ENCODE results near the gene BCAS1.

BCAS1 gene

GRCh38 chr20:54044156-54044555 lies 26.2 kb downstream of the BCAS1 start:
- no peak for DNase-seq

- DNase-seq: no peak
Measured at GRCh38 chr20:54043076-54043967, 27.1 kb downstream of the BCAS1 start.

GRCh38 chr20:54042021-54042420 lies 28.4 kb downstream of the BCAS1 start:
- DNase-seq: no peak

DNA sequence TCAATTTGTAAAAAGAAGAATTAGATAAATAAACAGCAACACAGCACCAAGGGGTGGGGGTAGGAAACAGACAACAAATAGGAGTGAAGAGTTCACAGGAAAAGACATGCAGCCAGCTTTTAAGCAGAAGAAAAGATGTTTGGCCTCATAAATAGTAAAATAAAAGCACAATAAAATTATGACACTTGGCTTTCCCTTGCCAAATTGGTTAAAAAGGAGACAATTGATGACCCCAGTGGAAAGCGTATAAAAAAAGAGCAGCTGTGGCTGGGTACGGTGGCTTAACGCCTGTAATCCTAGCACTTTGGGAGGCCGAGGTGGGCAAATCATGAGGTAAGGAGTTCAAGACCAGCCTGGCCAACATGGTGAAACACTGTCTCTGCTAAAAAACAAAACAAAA lies 29.1 kb downstream of the BCAS1 start:
- DNase-seq: no peak

DNA sequence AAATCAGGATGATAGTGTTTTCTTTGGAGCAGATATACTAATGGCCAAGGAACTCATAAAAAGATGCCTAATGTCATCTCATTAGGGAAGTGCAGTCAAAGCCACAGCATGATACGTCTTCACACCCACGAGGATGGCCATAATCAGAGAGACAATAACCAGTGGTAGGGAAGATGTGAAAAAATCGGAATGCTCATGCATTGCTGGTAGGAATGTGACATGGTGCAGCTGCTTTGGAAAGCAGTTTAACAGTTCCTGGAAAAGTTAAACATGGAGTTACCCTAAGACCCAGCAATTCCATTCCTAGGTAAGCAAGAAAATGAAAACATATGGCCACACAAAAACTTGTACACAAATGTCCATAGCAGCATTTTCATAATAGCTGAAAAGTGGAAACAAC lies 29.9 kb downstream of the BCAS1 start:
- DNase-seq: no peak

DNA sequence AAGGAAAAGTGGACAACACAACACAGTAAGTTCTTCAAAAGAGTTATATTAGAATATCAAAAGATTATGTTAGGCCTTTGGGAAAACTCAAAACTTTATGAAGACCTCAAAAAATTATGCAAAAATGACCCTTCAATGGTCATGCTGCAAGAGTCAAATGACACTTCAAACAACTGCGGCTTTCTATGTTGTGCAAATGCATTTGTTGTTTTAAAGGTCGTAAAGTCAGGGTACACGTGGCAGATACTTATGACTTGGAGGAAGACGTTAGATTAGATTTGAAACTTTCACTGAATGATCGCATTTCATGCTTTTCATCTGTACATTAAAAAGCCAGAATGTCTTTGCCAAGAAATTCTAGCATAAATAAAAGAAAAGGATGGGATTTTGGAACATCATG lies 31.4 kb downstream of the BCAS1 start:
- no peak for DNase-seq

DNA sequence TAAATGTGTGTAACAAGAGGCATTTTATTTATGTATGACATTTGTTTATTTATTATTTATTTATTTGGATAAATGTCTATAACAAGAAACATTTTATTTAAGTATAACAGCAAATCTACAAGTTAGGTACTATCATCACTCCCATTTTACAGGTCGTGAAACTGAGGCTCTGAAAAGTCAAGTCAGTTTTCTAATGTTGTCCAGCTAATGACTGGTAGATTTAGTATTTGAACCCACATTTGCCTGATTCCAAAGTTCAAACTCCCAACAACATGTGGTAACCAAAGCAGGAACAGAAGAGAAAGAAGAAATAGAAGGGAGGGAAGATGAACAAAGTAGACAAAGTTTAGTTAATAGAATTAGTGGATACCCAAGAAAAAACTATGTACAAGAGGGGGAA lies 32.9 kb downstream of the BCAS1 start:
- DNase-seq: no peak

GRCh38 chr20:54029643-54030042 lies 40.8 kb downstream of the BCAS1 start:
- DNase-seq: no peak

- DNase-seq: no peak
Measured at GRCh38 chr20:54029176-54029575, 41.2 kb downstream of the BCAS1 start.

DNA sequence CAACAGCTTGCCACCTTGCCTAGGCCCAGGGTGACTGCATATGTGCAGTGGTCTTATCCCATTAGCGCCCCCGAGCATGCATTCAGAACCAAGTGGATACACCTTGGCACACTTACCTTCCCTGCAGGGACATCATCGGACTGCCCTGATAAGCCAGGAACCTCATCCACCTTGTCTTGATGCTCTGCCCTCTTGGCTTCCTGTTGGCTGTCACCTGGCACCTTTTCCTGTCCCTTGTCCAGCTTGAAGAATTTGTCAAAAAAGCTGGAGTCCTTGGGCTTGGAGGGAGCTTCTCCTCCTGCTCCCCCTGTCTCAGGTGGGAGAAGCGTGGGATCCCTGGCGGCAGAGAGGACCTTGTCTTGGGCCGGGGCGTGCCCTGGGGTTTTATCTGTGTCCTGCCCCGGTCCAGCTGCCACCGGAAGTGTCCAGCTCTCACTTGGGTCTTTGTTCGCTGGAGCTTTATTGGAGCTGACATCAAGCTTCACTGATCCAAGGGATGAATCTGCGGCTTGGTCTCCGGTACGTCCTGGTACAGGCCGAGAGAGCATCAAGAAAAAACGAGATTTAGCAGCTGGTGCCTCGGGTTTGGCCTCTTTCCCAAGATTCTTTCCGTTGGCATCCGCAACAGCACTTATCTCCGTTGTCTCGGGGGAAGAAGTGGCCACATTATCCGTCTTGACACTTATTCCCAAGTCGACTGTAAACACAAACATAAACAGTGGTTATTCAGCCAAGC lies 42.0 kb downstream of the BCAS1 start:
- no peak for DNase-seq

DNA sequence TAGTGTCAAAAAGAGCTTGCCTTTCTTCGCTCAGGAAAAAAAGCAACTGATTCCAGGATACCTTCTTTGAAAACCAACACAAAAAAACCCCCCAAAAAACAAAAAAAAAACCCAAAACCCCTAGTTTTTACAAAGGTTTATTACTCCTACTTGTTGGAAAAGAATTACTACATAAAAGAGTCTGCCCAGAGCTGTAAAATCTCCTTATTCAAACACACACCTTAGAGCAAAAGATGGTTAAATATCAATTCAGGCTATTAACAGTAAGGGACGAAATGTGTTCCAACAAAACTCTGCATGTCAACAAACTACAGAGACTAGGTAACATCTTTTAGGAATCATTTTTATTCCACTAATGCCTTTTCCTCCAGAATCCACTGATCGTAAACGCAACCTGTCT lies 42.7 kb downstream of the BCAS1 start:
- DNase-seq: no peak

GRCh38 chr20:54026295-54027064 lies 43.9 kb downstream of the BCAS1 start:
- no peak for DNase-seq

DNA sequence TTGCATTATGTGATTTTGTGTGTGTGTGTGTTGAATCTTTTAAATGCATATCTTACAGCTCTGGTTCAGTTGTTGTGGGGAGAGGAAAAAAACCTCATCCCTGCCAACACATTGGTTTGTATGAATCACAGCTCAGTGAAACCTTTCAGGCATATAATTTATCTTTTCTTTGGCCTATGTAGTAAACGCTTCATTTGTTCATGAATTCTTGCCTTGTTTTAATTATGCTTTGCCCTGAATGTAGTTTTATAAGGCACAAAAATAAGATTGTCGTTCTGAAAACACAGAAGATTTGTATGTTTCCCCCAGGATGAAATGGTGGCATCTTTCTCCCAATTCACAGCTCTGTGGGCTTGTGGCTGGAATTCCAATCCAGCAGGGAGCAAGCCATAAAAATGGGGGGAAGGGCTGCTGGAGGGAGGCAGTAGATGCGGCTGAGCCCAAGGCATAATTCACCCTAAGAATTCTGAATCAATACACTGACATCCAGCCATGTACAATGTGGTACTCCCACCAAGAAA lies 45.1 kb downstream of the BCAS1 start:
- DNase-seq: no peak

DNA sequence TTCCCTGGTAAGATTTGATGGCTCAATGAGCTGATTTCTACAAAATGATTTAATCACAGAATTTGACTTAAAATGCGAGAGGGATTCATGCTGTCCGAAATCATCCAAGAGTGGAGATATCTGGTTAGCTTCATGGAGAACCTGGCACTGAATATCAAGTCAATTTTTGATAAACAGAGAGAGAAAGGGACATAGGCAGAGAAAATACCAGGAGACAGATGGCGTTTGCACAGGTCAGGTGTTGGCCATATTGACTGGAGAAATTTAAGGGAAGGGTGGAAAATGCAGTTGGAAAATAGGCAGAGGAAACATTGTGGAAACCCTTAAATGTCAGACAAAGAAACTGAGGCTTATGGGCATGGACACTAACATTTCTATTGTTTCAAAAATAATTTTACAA lies 47.0 kb downstream of the BCAS1 start:
- DNase-seq: no peak

GRCh38 chr20:54021446-54022235 lies 48.8 kb downstream of the BCAS1 start:
- DNase-seq: no peak

GRCh38 chr20:54020868-54021267 lies 49.5 kb downstream of the BCAS1 start:
- no peak for DNase-seq

- no peak for DNase-seq
Measured at GRCh38 chr20:54020348-54020747, 50.0 kb downstream of the BCAS1 start.

GRCh38 chr20:54019585-54019984 lies 50.8 kb downstream of the BCAS1 start:
- DNase-seq: no peak

GRCh38 chr20:54019127-54019526 lies 51.3 kb downstream of the BCAS1 start:
- no peak for DNase-seq

DNA sequence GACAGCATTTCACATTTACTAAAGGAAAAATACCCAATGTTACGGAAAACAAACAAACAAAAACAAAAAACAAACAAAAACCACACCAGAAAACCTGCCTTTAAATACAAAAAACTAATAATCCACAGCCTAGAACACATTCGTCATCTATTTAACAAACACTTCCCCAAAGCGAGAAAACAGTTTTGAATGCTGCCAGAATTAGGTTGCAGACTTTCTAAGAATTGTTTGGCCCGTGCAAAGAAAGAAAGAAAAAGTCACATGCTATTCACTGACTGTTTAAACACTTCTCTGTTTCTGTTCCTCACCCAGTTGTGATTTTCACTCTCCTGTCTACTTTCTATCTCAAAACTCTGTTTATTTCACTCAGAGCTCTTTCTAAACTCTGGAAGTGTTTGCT lies 52.5 kb downstream of the BCAS1 start:
- DNase-seq: no peak

GRCh38 chr20:54015496-54015895 lies 54.9 kb downstream of the BCAS1 start:
- no peak for DNase-seq

GRCh38 chr20:54014293-54014926 lies 56.0 kb downstream of the BCAS1 start:
- no peak for DNase-seq
